HG02763 (cell line): ENCODE results near the gene C2orf49.
A peak's percentile ranks its signal among the peaks of the same experiment; 100 is the strongest.
"Not testable (repeated sequence)": the region's sequence is repeated elsewhere in the genome, so short reads cannot be mapped to it uniquely, and the experiment has no call there.

Experiments
- ATAC-seq: cut with Tn5 transposase; IDR thresholded peaks from one replicate; pipeline ENCODE4 v1.9.1; 2021; ENCODE audit warnings: mild to moderate bottlenecking, moderate library complexity; ENCODE audit not compliant: unreplicated experiment

C2orf49 gene

DNA sequence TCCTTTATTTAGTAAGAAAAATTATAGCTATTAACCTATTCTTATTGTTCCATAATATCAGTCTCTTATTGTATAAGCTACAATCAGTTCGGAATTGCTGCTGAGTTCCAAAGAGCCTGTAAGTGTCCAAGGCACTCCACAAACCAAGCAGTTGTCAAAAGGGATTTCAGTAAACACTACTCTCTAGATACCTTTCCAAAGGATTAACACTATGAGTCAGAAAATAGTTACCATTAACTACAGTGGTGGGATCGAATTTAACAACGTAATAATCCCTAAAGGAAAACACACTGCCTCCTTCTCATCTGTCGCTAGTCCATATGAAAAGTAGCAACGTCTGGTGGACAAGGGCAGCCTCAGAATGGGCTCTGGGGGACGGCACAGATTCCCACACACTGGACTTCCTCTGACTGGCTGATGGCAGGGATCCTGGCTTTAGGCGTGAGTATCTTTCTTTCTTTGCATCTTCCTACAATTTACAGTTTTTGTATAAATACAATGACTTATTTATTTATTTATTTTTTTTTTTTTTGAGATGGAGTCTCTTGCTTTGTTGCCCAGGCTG, 16.6 kb upstream of the C2orf49 start:
- no peak for ATAC-seq

DNA sequence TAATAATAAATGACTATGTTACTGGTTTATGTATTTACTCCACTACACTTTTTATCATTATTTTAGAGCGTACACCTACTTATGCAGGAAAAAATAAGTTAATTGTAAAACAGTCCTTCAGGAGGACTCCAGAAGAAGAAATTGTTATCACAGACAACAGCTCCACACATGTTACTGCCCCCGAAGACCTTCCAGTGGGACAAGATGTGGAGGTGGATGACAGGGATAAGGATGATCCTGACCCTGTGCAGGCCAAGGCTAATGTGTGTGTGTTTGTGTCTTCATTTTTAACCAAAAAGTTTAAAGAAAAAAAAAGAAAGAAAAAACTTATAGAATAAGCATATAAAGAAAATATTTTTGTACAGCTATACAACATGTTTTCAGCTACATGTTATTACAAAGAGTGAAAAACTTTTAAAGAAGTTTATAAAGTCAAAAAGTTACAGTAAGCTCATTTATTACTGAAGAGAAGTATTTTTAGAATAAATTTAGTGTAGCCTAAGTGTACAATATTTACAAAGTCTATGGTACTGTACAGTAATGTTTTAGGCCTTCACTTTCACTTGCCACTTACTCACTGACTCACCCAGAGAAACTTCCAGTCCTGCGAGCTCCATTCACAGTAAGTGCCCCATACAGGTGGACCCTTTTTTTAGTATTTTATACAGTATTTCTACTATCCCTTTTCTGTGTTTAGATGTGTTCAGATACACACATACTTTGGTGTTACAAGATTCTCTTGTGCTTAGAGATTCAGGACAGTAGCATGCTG, 15.3 kb upstream of the C2orf49 start:
- ATAC-seq, result no peak

DNA sequence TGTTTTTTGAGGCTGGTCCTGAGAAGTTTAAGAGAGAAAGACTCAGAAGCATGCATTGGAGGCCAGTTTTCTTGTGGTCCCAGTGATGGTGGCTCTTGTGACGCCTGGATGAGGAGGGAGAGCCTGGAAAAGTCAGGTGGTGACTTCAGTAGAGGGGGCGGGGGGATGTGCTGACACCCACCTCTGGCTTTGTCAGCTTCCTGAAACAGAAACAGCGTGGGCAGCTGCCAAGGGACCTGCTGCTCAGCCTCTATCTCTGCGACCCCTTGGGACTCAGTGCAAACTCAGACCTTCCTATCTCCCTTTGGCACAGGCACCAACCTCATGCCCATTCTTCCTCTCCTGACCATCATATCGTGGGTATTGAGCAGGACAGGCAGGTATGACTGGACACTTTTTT, 14.2 kb upstream of the C2orf49 start:
- no peak for ATAC-seq

DNA sequence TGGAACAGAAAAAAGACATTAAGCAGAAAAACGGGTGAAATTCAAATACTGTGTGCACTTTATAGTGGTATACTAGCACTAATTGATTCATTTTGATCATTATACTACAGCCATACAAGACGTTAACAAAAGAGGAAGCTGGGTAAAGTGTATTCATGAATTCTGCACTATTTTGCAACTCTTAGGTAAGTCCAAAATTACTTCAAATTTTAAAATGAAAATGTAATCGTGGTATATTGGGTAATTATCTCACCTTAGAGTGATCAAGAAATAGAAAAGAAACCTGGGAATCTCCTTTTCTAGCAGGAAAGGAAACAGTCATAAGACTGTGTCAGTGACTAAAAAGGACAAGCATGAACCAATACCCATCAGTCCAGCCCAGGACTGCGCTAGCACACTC, 13.2 kb upstream of the C2orf49 start:
- ATAC-seq, result no peak

DNA sequence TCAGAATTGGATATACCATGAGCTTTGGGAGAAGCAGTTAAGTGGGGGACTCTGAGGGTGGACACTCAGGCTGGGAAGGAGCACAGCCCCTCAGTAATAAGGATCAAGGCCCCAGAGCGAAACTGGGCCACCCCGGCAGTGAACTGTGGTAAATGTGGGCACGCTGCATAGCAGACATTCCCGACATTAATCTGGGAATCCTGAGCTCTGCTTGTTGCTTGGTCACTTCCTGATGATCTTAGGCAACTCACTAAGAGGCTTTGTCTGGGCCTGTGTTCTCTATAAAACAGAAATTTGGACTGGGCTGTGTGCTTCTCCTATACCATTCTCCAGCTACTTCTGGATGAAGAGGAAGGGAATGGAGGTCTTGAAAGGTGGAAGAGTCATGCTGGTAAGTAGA, 12.6 kb upstream of the C2orf49 start:
- no peak for ATAC-seq

DNA sequence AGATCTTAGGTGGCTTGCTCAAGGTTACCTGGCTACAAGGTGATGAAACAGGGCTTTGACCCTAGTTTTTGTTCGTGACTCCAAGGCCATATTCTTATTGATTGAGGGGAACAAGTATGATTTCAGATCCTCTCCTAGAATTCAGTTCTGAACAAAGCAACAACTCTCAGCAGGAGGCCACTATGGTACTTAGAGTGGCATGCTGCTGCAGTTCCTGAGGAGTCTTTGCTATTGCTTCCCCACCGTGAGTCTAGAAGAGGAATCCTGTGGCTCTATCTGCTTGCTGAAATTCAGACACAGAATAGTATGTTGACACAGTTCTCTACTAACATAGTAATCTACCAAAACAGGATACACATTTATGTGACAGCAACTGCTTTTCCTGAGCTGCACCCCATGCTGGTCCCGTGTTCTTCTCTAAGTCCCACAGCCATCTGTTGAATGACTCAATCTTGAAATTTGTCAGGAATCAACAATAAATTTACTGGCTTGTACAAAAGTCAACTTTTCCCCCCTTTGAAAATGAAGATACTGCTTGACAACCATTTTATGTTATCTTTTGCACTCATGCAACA, 11.9 kb upstream of the C2orf49 start:
- ATAC-seq, result no peak

DNA sequence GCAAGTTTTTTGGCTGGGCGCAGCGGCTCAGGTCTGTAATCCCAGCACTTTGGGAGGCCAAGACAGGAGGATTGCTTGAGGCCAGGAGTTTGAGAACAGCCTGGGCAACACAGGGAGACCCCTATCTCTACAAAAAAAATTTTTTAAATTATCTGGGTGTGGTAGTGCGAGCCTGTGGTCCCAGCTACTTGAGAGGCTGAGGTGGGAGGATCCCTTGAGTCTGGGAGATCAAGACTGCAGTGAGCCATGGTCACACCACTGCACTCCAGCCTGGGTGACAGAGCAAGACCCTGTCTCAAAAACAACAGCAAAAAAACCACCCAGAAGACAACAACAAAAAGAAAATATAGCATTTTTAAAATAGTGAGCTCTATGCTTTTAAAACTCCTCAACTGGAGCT, 10.1 kb upstream of the C2orf49 start:
- not testable (repeated sequence) for ATAC-seq

DNA sequence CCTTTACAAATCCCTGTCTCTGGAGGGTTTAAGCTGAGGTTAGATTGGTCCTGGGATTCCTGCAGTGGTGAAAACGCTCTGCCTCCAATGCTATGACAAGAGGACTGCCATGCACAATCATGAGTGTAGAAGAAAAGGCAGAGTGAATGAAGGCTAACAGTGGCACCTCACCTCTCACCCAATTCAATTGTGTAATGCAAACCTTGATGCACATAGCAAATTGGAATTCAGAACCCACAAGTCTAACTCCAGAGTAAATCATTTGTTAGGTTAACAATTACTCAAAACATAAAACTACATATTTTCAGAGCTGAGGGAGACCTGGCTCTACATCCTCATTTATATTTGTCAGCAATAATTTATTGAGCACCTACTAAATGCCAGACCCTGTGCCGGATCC, 9.7 kb upstream of the C2orf49 start:
- no peak for ATAC-seq

DNA sequence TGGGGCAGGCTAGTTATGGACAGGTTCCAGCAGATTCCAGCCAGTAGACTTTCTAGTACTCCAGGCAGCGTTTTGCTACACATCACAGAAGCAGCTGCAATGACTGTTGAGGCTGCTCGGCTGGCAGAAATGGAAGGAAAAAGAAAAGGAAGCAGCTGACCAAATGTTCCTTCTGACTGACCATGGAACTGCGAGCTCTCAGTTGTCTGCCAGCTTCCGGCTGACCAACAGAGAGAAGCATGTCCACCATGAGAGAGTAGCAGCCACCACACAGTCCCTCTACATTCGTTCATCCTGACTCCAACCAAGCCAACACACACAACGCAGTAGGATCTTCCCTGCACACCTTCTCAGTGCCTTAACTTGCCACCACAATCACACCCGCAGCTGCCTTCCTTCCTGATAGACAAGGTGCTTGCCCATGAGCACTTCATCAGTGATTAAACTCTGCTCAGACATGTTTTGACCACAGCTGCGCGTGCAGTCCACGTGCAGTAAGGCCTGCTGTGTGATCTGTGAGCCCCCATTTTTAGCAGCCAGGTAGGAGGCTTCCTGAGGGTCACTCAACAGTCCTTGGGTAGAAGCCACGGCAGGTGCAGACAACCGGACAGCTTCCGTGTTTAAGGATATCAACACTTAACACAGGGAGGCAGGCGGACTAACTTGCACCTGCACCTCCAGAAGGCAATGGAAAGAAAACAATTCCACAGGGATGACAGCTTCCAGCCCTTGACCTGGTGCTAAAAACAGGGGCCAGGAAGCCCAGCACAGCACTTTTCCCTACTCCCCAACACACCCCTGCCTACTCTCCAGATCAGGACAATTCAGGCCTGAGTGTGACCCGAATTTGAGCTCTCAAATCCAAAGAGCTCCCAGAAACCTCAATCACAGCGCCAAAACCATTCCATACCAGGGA, 8.8 kb upstream of the C2orf49 start:
- no peak for ATAC-seq

DNA sequence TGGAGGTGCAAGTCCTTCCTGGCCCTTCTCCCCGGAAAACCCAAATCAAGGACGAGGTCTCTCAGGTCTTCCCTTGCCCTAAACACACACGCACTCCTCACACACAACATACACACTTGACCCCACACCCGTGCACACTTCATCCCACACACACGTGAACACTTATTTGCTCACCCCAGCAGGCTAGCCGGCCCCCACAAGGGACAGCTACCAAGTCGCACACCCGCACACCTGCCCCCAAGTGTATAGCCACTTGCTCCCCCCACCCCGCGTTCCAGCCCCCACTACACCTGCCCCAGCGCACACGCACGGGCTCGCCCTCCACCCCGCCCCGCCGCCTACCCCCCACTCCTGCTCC, 8.2 kb upstream of the C2orf49 start:
- no peak for ATAC-seq

DNA sequence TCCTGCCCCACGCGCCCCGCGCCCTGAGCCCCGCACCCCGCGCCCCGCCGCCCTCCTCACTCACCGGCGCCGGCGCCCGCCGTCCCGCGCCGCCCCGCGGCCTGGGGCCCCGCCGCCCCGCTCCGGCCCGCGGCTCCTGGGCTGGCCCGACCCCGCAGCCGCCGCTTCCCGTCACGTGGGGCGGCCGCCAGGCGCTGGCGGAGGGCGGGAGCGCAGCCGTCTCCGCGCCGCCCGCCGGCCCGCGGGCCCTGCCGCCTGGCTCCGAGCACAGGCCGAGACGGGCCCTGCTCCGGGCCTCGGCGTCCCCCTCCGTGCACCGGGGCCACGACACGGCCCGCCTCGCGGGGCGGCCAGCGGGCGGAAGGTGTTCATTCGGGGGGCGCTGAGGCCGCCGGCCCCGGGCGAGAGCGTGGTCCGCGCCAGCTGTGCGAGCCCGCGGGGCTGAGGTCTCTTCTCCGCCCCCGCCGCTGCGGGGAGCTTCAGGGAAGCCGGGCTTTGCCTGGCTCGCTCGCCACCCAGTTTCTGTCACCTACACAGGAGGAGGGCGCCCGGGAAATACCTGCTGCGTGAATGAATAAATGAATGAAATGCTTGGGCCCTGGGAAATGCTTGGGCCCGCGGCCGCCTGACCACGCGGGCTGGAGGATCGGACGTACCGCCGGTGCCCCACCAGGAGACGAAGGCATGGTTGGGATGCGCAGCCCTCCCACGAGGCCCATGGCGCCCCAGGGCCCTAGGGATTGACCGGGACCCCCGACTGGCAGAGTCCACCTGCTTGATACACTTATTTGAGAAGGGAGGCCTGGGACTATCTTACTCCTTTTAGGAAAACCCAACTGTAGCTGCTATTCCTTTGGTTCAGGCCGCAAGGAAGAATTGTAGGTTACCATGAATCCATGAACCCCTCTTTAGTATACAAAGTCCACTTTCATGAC, 7.5 kb upstream of the C2orf49 start, which contains the start of gene TGFBRAP1:
TGFBRAP1 (minus strand) TSS at position 175 of the 935 bp plus-strand sequence. CDS start 21,434 bp downstream, outside the sequence.
- ATAC-seq, result peak; percentile 82

DNA sequence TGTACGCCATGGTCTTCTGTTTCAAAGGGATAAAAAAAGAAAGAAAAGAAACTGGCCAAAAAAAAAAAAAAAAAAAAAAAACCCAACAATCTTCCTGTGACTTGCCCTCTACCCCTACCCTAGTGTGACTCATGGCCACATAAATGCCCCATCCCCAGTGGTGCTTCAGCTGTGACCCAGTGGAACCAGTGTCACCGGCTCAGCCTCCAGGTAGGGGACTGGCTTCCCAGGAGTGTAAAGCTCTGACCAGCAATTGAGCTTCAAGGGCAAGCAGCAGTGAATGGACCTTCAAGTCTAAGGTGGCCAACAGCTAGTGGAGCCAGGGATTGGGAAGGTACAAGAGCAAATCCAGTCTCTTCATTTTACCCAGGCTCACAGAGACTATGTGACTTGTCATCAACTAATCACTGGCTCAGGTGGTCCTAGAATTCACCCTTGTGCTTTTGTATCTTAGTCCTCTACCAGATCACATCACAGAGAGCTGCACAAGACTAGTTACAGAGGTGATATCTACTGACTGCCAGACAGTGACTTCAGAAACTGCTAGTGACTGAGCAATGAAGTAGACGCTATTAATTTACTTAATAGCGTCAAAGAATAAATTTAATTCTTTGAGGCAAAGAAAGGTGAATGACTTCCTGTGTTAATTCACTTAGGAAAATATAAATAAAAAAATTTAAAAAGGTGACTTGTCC, 6.5 kb upstream of the C2orf49 start:
- ATAC-seq, result no peak

DNA sequence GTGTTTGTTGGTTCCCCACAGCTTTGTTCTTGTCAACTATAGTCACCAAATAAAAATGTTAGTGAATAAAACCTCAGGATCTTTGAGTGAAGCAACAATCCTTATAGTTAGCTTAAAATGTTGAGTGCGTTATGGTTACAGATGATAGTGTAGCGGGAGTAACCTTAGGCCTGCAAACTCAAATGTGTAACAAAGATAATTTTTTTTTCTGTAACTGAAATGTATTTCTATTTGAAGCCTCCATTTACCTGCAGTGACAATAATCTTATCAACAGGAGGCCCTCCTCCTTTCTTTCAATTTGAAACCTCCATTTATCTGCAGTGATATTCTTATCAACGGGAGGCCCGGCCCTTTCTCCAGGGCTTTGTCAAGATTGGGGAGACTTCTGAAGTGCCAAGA, 3.1 kb upstream of the C2orf49 start:
- ATAC-seq, result no peak

DNA sequence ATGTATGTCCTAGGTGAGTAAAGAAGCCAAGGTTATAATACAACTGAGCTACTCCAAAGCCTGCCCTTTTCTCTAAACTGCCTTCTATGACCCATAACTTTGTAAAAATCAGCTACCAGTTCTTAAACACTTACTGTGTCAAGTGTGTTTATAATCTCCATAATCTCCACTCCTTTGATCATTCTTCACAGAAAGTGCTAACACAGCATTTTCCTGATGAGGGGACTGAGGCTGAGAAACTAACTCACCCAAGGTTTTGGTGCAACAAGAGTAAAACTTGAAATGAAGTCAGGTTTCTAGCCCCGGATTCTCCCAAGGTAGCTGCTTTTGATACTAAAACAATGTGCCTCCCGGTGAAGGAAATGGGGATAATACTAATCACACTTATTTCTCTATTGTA, 1.9 kb upstream of the C2orf49 start:
- ATAC-seq, result no peak

DNA sequence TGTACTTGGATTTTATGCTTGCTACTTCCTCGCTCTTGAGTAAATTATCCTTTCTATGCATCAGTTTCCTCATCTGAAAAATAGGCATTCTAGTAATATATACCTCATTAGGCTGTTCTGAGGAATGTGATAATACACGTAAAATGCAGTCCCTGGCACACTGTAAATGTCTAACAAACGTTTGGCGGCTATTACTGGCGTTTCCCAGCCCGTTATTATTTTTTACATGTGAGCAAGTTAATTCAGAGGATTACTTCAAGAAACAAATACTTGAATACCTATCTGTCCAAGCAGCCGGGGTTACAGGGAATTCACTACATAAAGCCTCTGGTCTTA, 586 bp upstream of the C2orf49 start:
- ATAC-seq, result no peak

DNA sequence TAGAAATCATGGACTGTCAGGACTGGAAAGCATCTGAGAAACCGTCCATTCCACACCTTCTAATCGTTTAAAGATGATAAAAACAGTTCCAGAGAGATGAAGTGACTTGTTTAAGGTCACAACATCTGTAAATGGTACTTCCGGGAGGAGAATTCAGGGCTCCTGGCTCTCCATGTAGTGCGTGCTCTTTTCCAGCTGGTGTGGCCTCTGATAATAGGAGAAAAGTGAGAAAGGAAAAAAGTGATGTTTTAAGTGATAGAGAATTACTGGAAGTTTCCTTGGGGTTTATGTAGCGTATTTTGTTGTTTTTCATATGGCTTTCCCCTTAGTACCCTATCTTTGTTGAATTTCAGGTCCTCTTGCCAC, 663 bp downstream of the C2orf49 start:
- ATAC-seq, result peak; percentile 3

DNA sequence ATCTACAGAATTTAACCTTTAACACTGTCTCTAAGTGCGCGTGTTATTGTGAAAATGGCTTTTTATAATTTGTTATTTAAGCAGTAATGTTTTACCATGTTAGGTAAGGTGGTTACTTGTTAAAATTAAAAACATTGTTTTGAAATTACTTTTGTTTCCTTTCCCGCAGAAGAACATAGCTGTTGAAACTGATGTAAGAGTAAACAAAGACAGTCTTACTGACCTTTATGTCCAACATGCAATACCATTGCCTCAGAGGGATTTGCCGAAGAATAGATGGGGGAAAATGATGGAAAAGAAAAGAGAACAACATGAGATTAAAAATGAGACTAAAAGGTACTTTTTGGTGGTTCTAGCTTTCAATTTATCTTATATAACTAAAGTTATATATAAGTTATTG, 2.1 kb downstream of the C2orf49 start:
- no peak for ATAC-seq

DNA sequence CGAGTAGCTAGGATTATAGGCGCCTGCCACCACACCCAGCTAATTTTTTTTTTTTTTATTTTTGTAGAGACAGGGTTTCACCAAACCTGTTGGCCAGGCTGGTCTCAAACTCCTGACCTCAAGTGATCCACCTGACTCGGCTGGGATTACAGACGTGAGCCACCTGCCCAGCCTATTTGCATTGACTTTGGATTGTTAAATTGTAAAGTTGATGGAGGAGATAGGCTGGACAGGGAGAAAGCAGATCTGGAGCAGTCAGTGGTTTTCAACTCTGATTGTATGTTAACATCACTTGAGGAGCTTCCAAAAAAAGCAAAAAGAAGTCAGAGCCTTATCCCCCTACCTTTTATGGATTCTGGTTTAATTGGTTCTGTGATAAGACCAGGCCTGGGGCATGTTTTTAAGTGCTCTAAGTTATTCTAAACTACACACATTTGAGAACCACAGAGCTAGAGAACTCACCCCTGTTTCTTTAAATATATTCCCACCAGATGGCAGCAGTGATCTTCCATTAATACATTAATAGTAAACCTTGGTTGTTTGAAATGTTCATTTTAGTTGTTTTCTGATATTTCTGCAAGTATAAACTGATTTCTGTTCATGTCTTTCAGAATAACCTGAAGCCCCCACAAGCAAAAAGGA, 7.5 kb downstream of the C2orf49 start:
- ATAC-seq, result no peak

DNA sequence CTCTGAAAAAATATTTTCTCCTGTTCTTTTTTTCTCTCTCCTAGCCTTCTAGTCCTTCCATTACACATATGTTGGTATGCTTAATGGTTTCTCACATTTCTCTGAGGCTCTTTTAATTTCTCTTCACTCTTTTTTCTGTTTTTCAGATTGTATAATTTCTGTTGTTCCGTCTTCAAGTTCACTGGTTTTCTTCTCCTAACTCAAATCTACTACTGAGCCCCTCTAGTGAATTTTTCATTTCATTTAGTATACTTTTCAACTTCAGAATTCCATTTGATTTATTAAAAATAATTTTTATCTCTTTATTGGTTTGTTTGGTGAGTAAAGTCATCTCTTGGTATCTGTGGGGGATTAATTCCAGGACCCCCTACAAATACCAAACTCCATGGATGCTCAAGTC, 19.8 kb downstream of the C2orf49 start:
- no peak for ATAC-seq
